Adrenal gland (tissue), 12 donors: ENCODE data around the gene TMEM234. TPM values are rescaled to one million over a fixed set of nuclear protein-coding genes. Genes with fewer than 3 reads are reported as not detected.

Source experiments
- DNase-seq, 7 donors: peaks; one replicate each; pipeline ENCODE4 v3.0.0-alpha.2; 2019 to 2020
- H3K27ac ChIP-seq, 5 donors: fragments of 200-600 bp; sonication (generic) in 4 of 5; 1 replicate in 3 of 5; 2 replicates in 2 of 5; pipeline versions ENCODE4 v1.5.1 to v1.8.0; 2016 to 2020; ENCODE audit warnings: mild to moderate bottlenecking in 1 of 5
- H3K27me3 ChIP-seq: fragments of 200-600 bp; 2 replicates; pipeline ENCODE4 v1.8.0; 2021
- H3K36me3 ChIP-seq, 2 donors: fragments of 200-600 bp; replicated peaks in 1 of 2; 1 replicate in 1 of 2; 2 replicates in 1 of 2; pipeline versions ENCODE4 v1.5.1 to v1.8.0; 2018 to 2022
- H3K4me1 ChIP-seq, 2 donors: fragments of 200-600 bp; replicated peaks in 1 of 2; 1 replicate in 1 of 2; 2 replicates in 1 of 2; pipeline versions ENCODE4 v1.5.1 to v1.8.0; 2018 to 2021
- H3K4me3 ChIP-seq, 4 donors: fragments of 200-600 bp; sonication (generic) in 3 of 4; one replicate each; pipeline ENCODE4 v1.5.1; 2016 to 2018
- H3K9me3 ChIP-seq, 3 donors: fragments of 200-600 bp; sonication (generic) in 1 of 3; replicated peaks in 1 of 3; 1 replicate in 2 of 3; 2 replicates in 1 of 3; pipeline versions ENCODE4 v1.5.1 to v1.8.0; 2016 to 2021
- POLR2A ChIP-seq, 2 donors: fragments of 450-650 bp; IDR thresholded peaks; one replicate each; pipeline ENCODE4 v1.6.1; 2017; ENCODE audit warnings: antibody characterized with exemption in 2 of 2, mild to moderate bottlenecking in 2 of 2, moderate library complexity in 1 of 2
- WGBS, 4 donors: extraction: QIAGEN DNeasy Blood & Tissue Kit in 2 of 4; methylation state at CpG; one replicate each; pipeline versions ENCODE4 v1.1.5 to v1.1.7; 2013 to 2017; 5-methylcytosine and 5-hydroxymethylcytosine counted together
- intact Hi-C, 2 donors: fragments of 100-400 bp; cut with DNase I; formaldehyde crosslinking; loops; one replicate each; pipeline versions ENCODE4 v1.14.1 to v1.15.0; 2022 to 2023
- polyA plus RNA-seq, 3 donors: library from polyadenylated mRNA; stranded (reverse); fragments of 200-250 nt in 2 of 3; fragments of 350-450 nt in 1 of 3; fragmentation: Illumina TruSeq in 1 of 3; extraction: RNeasy Lipid Tissue Mini Kit (QIAGEN cat#74804) in 1 of 3; gene quantifications; one replicate each; pipeline ENCODE4 v1.2.3, GENCODE V29; 2013 to 2014
- total RNA-seq, 9 donors: library from RNA; depleted of rRNA in 4 of 9; stranded (reverse); fragments of >200 nt in 4 of 9; fragments of 120-200 nt in 1 of 9; fragmentation: NEBNext Ultra II Directional in 1 of 9; extraction: Animal tissue kit (Norgen Biotek cat#: 25700) in 1 of 9; gene quantifications; one replicate each; pipeline versions ENCODE4 v1.1.0 to v1.2.4, GENCODE V29; 2013 to 2023
- TF ChIP-seq, protein P1 (sequence below), 6 experiments: fragments of 450-650 bp in 4 of 6; fragments of 200-600 bp in 2 of 6; sonication (generic) in 1 of 6; IDR thresholded peaks; 1 replicate in 5 of 6; 2 replicates in 1 of 6; pipeline versions ENCODE4 v1.5.1 to v1.8.0; 2016 to 2021; ENCODE audit warnings: antibody characterized with exemption in 6 of 6, mild to moderate bottlenecking in 2 of 6, moderate library complexity in 1 of 6
- donor health status: healthy with polysubstance abuse.
- donor health status: Bipolar disorder and iron deficiency.
- donor health status: DM: yes; HTN: yes; CAD: no.
- donor health status: DM: no; HTN: no; CAD: no.
- donor health status: DM: no; HTN: no; CAD: no.
- donor health status: DM: yes; HTN: yes; CAD: no.

The TMEM234 gene
- total and polyA plus RNA-seq, 12 donors = 2.1 to 57.7 (median 18.1) TPM

DNA sequence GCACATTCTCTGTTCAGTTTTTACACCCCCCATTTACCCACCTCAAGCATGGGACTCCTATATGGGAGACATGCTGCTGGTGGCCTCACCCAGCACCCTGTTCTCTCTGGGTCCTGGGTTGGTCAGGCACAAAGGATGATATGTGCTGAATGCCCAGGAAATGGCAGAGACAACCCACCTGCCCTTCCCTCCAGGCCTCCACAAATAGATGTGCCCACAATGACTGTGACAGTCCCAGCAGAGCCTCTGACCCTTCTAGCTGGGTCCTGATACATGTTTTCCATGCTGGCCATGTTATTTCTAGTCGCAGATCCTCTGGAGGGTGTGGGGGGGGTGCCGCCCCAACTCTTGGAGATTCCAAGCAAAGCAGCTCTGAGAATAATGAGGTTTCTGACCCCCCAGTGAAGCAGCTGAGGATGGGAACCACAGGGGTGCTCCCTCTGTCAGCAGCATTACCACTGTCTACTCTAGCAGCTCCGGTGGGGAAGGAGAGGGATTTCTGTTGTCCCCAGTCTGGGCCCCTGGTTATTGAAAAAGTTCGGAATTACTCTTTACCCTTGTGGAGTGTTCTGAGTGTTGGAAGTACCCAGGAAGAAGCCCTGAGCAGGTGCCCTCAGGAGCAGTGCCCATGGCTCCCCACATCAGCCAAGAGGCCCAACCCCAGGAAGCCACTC is 23.0 kb downstream of the TMEM234 start:
- H3K4me3 ChIP-seq = no peak overlapping the region
- H3K9me3 ChIP-seq = no peaks in the 10 kb centered on the region
- H3K36me3 ChIP-seq = peaks cover 0 to 42% of the 10 kb centered on the region in 2 donors
- WGBS, 4 donors = 65 to 90% (median 73%) methylated on average over 2 to 4 of the region's 4 CpGs
- intact Hi-C loops = no loop called here
- H3K27me3 ChIP-seq = no peaks in the 10 kb centered on the region
- H3K4me1 ChIP-seq = peaks cover 35 to 45% of the 10 kb centered on the region in 2 donors
- H3K27ac ChIP-seq = peak overlapping the region in 4 of 5 donors; percentile 70 to 90 (median 82)
- no peak for DNase-seq
- TF ChIP-seq, protein P1, sequence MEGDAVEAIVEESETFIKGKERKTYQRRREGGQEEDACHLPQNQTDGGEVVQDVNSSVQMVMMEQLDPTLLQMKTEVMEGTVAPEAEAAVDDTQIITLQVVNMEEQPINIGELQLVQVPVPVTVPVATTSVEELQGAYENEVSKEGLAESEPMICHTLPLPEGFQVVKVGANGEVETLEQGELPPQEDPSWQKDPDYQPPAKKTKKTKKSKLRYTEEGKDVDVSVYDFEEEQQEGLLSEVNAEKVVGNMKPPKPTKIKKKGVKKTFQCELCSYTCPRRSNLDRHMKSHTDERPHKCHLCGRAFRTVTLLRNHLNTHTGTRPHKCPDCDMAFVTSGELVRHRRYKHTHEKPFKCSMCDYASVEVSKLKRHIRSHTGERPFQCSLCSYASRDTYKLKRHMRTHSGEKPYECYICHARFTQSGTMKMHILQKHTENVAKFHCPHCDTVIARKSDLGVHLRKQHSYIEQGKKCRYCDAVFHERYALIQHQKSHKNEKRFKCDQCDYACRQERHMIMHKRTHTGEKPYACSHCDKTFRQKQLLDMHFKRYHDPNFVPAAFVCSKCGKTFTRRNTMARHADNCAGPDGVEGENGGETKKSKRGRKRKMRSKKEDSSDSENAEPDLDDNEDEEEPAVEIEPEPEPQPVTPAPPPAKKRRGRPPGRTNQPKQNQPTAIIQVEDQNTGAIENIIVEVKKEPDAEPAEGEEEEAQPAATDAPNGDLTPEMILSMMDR (IDR thresholded peaks at IDR 0.05) = no peak
- TF ChIP-seq POLR2A (IDR thresholded peaks at IDR 0.05) = no peak

DNA sequence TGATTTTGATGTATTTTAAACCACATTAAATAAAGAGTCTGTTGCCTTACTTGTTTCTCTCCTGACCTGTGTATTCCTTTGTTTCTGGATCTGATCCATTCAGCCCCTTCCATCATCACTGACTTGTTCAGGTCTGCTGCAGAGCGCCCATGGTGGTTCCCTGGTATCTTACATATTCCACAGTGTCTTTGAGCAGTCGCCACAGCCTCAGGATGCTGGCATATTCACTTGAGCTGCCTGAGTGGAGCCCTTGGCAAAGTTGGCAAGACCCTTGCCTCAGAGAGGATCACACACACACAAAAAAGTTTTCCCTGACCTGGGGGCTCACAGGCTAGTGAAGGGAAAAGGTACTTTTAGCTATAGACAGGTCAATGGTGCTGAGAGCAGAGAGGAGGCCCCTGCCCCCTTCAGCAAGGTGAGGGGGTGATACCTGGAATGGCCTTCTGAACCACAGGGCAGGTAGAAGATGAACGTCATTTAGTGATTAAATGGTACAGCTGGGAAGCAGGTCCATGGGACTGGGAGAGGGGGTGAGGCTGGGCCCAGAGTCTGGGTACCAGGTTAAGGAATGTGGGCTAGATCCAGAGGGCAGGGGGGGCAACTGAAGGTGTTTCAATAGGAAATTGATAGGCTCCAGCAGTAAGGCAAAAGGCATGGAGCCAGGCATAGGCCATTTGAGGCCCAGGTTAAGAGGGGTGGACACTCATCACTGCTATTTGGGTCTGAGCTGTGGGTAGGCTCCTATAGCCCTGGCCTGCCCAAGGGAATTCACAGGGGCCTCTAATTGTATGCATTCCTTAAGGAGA is 23.7 kb downstream of the TMEM234 start:
- intact Hi-C loops = no loop called here
- Histone ChIP-seq H3K9me3 (no peaks in the 10 kb centered on the region), H3K4me3 (no peak overlapping the region), H3K27ac (peak overlapping the region in 3 of 5 donors; percentile 2 to 90 (median 62)), H3K4me1 (peaks cover 35 to 45% of the 10 kb centered on the region in 2 donors), H3K36me3 (peaks cover 0 to 50% of the 10 kb centered on the region in 2 donors), H3K27me3 (no peaks in the 10 kb centered on the region)
- no peak for DNase-seq
- 84 to 90% (median 86%) methylated on average over 3 of the region's 3 CpGs for WGBS, 4 donors
- TF ChIP-seq, protein P1 (IDR thresholded peaks at IDR 0.05) = no peak
- TF ChIP-seq POLR2A (IDR thresholded peaks at IDR 0.05) = no peak

DNA sequence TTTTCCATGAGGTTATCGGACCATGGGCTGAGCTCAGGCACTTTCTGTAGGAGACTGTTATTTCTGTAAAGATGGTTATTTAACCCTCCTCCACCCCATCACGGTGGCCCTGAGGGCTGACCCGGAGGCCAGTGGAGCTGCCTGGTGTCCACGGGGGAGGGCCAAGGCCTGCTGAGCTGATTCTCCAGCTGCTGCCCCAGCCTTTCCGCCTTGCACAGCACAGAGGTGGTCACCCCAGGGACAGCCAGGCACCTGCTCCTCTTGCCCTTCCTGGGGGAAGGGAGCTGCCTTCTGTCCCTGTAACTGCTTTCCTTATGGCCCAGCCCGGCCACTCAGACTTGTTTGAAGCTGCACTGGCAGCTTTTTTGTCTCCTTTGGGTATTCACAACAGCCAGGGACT is 24.3 kb downstream of the TMEM234 start:
- WGBS, 4 donors = 36 to 55% (median 51%) methylated on average over 5 to 6 of the region's 6 CpGs
- Histone ChIP-seq H3K9me3 (no peaks in the 10 kb centered on the region), H3K4me3 (no peak overlapping the region), H3K27me3 (no peaks in the 10 kb centered on the region), H3K36me3 (peaks cover 0 to 56% of the 10 kb centered on the region in 2 donors), H3K4me1 (peaks cover 35 to 45% of the 10 kb centered on the region in 2 donors), H3K27ac (peak overlapping the region in 3 of 5 donors; percentile 2 to 69 (median 62))
- DNase-seq = peak in 1 of 7 donors; percentile 37
- TF ChIP-seq POLR2A (IDR thresholded peaks at IDR 0.05) = peak in 1 of 2 donors; percentile 16
- TF ChIP-seq, protein P1 (IDR thresholded peaks at IDR 0.05) = no peak
- intact Hi-C loops = no loop called here

DNA sequence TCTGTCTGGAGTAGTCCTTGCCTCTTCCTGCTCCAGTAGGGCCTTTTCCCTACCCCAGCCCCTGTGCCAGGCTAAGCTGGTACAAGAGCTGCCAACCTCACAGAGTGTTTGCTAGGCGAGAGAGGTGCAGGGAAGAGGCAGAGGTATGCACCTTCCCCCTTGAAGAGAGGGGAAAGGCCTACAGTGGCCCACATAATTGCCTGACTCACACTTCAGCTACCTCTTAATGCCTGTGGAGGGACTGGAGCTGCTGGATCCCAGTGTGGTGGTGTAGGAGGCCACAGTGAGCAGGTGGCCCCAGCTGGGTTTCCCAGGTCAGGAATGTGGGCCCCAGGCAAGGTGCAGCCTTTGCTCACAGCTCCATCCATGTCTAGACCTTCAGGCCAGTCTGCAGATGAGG is 25.1 kb downstream of the TMEM234 start:
- no peaks in the 10 kb centered on the region for H3K27me3 ChIP-seq

More for the DNA sequence above, 25.1 kb downstream of the TMEM234 start:
- intact Hi-C loops = no loop called here
- Histone ChIP-seq H3K9me3 (no peaks in the 10 kb centered on the region), H3K36me3 (peaks cover 0 to 63% of the 10 kb centered on the region in 2 donors), H3K4me3 (no peak overlapping the region), H3K27ac (peak overlapping the region in 3 of 5 donors; percentile 36 to 76 (median 69)), H3K4me1 (peaks cover 35 to 42% of the 10 kb centered on the region in 2 donors)
- WGBS, 4 donors = 78 to 100% (median 98%) methylated on average over 1 of the region's 1 CpG
- TF ChIP-seq, protein P1 (IDR thresholded peaks at IDR 0.05) = no peak
- no peak for DNase-seq
